Prostate gland (tissue), 2 donors: ENCODE data around the gene NTN1. TPM values are rescaled to one million over a fixed set of nuclear protein-coding genes. Genes with fewer than 3 reads are reported as not detected.

Source experiments
- DNase-seq: peaks from one replicate; pipeline ENCODE4 v3.0.0-alpha.2; 2019; ENCODE audit warnings: low spot score
- H3K27ac ChIP-seq, 2 donors: fragments of 200-600 bp; sonication (generic); 2 replicates each; pipeline ENCODE4 v1.5.1; 2017 to 2019
- H3K27me3 ChIP-seq: fragments of 200-600 bp; sonication (generic); replicated peaks from 2 replicates; pipeline ENCODE4 v1.5.1; 2019; ENCODE audit not compliant: insufficient read depth
- H3K36me3 ChIP-seq, 2 donors: fragments of 200-600 bp; sonication (generic); 1 replicate in 1 of 2; 2 replicates in 1 of 2; pipeline versions ENCODE4 v1.5.1 to v1.8.1; 2017 to 2019
- H3K4me1 ChIP-seq: fragments of 200-600 bp; sonication (generic); replicated peaks from 2 replicates; pipeline ENCODE4 v1.5.1; 2019
- H3K4me3 ChIP-seq, 2 donors: fragments of 200-600 bp; sonication (generic); 2 replicates each; pipeline ENCODE4 v1.5.1; 2017 to 2019
- H3K9me3 ChIP-seq: fragments of 200-600 bp; sonication (generic); 2 replicates; pipeline ENCODE4 v1.5.1; 2017
- POLR2A ChIP-seq: fragments of 450-650 bp; IDR thresholded peaks from one replicate; pipeline ENCODE4 v1.6.1; 2016; ENCODE audit warnings: antibody characterized with exemption, mild to moderate bottlenecking
- POLR2AphosphoS5 ChIP-seq: sonication (generic); formaldehyde crosslinking; IDR thresholded peaks from one replicate; pipeline ENCODE4 v1.6.1; 2017; ENCODE audit warnings: antibody characterized with exemption
- WGBS: methylation state at CpG from one replicate; pipeline ENCODE4 v1.1.5; 2018; 5-methylcytosine and 5-hydroxymethylcytosine counted together
- intact Hi-C: fragments of 100-400 bp; cut with DNase I; formaldehyde crosslinking; loops from one replicate; pipeline ENCODE4 v1.14.2; 2022
- total RNA-seq, 2 donors: library from RNA; depleted of rRNA; stranded (reverse); fragments of >200 nt; gene quantifications; one replicate each; pipeline ENCODE4 v1.1.0, GENCODE V29; 2016
- TF ChIP-seq, protein P1 (sequence below), 4 experiments: fragments of 200-600 bp in 2 of 4; fragments of 450-650 bp in 2 of 4; sonication (generic) in 2 of 4; IDR thresholded peaks; 1 replicate in 3 of 4; 2 replicates in 1 of 4; pipeline ENCODE4 v1.5.1; 2016 to 2019; ENCODE audit warnings: antibody characterized with exemption in 4 of 4, mild to moderate bottlenecking in 2 of 4, moderate library complexity in 2 of 4

NTN1 gene
- total RNA-seq, 2 donors from 2014 or later: 9.2 to 11.4 TPM

DNA sequence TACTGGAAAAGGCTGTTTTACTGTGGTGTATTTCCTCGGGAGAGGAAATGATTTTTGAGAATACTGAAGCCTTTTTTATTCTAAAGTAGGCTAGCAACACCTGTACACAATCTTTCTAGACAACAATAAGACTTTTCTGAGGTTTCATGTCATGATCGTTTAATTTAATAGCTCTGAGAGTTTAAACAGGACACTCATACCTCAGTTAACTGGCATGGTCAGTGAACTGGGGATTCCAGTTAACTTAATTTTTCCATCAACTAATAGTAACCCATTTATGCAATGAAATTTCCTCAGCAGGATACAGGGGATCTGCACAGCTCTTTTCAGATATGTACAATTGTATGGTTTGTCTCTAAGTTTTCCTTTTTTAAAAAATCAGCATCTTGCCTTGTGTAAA is 262.6 kb downstream of the NTN1 start:
- 46% methylated on average over 2 of the region's 2 CpGs for whole genome bisulfite sequencing
- no peak for DNase-seq
- Histone ChIP-seq H3K27me3 (no peaks in the 10 kb centered on the region), H3K9me3 (no peaks in the 10 kb centered on the region), H3K27ac (no peak overlapping the region), H3K36me3 (no peaks in the 10 kb centered on the region), H3K4me1 (no peaks in the 10 kb centered on the region), H3K4me3 (no peak overlapping the region)
- intact Hi-C loops: no loop called here
- TF ChIP-seq POLR2A (no peak), POLR2AphosphoS5 (no peak)
- TF ChIP-seq, protein P1, sequence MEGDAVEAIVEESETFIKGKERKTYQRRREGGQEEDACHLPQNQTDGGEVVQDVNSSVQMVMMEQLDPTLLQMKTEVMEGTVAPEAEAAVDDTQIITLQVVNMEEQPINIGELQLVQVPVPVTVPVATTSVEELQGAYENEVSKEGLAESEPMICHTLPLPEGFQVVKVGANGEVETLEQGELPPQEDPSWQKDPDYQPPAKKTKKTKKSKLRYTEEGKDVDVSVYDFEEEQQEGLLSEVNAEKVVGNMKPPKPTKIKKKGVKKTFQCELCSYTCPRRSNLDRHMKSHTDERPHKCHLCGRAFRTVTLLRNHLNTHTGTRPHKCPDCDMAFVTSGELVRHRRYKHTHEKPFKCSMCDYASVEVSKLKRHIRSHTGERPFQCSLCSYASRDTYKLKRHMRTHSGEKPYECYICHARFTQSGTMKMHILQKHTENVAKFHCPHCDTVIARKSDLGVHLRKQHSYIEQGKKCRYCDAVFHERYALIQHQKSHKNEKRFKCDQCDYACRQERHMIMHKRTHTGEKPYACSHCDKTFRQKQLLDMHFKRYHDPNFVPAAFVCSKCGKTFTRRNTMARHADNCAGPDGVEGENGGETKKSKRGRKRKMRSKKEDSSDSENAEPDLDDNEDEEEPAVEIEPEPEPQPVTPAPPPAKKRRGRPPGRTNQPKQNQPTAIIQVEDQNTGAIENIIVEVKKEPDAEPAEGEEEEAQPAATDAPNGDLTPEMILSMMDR (IDR thresholded peaks at IDR 0.05): no peak

DNA sequence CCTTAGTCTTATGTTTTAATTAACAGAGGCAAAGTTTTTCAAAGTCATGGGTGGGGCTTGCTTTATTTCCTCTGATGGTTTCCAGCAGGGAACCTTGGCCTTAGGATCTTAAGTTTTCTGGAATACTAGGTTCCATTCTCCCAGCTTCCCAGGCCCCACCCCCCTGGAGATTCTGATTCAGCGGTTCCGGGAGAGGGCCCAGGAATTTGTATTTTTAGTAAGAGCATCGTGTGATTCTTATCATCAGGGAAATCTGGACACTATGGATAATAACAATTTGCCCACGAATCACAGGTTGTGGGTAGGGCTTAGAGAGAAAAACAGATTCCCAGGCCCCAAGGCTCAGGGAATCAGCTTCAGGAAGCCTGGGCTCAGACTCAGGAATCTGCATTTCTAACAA is 263.6 kb downstream of the NTN1 start:
- Histone ChIP-seq H3K27me3 (no peaks in the 10 kb centered on the region), H3K4me3 (no peak overlapping the region), H3K27ac (no peak overlapping the region), H3K9me3 (no peaks in the 10 kb centered on the region), H3K36me3 (no peaks in the 10 kb centered on the region), H3K4me1 (no peaks in the 10 kb centered on the region)
- WGBS: 67% methylated on average over 4 of the region's 4 CpGs
- no peak for TF ChIP-seq POLR2AphosphoS5
- no peak for DNase-seq
- intact Hi-C loops: no loop called here

DNA sequence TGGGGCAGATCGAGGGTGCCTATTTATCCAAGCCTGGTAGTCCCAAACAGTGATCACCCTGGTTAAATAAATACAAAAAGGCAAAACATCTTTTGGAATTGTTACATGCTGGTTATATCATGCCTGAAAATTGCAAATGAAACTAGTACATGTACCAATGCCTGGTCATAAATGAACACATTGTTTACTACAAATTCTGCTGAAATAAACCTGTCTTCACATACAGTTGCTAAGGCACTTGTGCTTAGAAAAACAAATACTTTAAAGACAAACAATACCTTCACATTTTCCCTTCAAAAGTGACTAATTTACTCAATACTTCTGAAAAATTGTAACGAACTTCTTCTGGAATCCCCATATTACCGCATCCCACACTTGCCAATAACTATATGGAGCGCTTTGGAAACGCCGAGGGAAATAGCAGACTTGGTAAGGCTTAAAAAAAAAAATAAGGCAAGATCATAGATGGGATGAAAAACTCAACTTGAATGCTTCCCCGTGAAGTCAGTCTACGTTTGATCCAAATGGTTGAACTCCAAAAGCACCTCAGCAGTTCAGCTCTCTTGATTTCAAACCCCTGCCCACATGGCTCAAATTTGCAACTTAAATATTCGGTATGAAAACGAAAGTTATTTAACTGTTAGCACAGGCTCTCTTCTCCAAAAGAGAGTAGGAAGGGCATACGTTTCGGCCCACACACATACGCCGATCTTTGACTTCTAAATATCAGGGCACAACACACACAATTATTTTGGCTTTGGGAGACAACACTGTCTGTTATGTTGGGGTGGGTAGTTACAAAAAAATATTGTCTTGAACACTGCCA is 264.5 kb downstream of the NTN1 start:
- no peaks in the 10 kb centered on the region for H3K4me1 ChIP-seq
- 73% methylated on average over 14 of the region's 14 CpGs for WGBS
- H3K27me3 ChIP-seq: no peaks in the 10 kb centered on the region
- H3K36me3 ChIP-seq: no peaks in the 10 kb centered on the region
- TF ChIP-seq POLR2A: no peak
- TF ChIP-seq, protein P1 (IDR thresholded peaks at IDR 0.05): no peak
- H3K4me3 ChIP-seq: no peak overlapping the region
- no peaks in the 10 kb centered on the region for H3K9me3 ChIP-seq
- intact Hi-C loops: no loop called here
- DNase-seq: no peak
- H3K27ac ChIP-seq: no peak overlapping the region

DNA sequence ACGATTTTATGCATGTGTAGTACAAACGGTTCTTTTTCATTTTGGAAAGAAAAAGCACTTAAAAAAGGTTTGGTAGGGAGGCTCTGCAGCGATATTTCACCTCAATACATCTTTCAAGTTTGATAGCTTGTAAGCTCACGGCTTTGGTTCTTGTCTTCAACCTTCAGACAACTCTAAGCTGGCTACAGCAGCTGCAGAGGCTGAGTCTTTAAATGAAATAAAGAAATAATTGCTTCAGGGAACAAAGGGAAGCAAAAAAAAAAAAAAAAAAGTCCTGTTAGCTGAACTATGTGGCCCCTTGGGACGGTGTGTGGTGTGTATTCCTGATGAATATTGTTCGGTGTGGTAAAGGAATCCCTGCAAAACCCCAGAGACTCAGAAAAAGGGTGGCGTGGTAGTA is 265.1 kb downstream of the NTN1 start:
- no peaks in the 10 kb centered on the region for H3K27me3 ChIP-seq
- H3K36me3 ChIP-seq: no peaks in the 10 kb centered on the region
- no peak overlapping the region for H3K4me3 ChIP-seq
- intact Hi-C loops: no loop called here
- WGBS: 58% methylated on average over 7 of the region's 7 CpGs
- TF ChIP-seq, protein P1 (IDR thresholded peaks at IDR 0.05): no peak
- TF ChIP-seq POLR2AphosphoS5 (no peak), POLR2A (no peak)
- no peak for DNase-seq
- no peaks in the 10 kb centered on the region for H3K9me3 ChIP-seq
- no peak overlapping the region for H3K27ac ChIP-seq
- H3K4me1 ChIP-seq: no peaks in the 10 kb centered on the region

DNA sequence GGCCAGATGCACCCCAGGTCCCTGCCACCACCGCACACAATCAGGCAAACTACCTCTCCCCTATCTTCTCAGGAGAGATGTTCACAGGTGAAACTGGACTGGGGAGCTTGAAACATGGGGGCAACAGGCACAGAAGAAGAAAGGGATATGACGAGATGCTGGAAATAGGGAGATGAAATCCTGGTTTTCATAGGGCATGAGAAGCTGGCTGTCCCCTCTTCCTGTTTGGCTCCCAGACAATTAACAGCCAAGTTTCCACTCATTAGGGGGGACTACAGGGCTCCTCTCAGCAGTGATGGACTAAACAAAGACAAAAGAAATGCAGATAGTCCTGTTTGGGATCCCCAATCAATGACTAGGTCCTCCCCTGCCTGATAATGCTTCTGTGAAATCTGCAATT is 266.0 kb downstream of the NTN1 start:
- intact Hi-C loops: no loop called here
- no peak for TF ChIP-seq POLR2A
- TF ChIP-seq, protein P1 (IDR thresholded peaks at IDR 0.05): no peak
- TF ChIP-seq POLR2AphosphoS5: no peak
- DNase-seq: no peak
- H3K9me3 ChIP-seq: no peaks in the 10 kb centered on the region
- H3K4me1 ChIP-seq: no peaks in the 10 kb centered on the region
- WGBS: 93% methylated on average over 2 of the region's 2 CpGs
- H3K27ac ChIP-seq: no peak overlapping the region
- no peaks in the 10 kb centered on the region for H3K36me3 ChIP-seq
- no peaks in the 10 kb centered on the region for H3K27me3 ChIP-seq
- H3K4me3 ChIP-seq: no peak overlapping the region
